HG03039 (cell line): ENCODE data around the gene IGFBP5.

ENCODE experiments used
- ATAC-seq: cut with Tn5 transposase; IDR thresholded peaks from one replicate; pipeline ENCODE4 v1.9.1; 2021; ENCODE audit warnings: mild to moderate bottlenecking, moderate library complexity; ENCODE audit not compliant: unreplicated experiment

Gene IGFBP5

GRCh38 chr2:216715402-216715974 is 20.1 kb upstream of the IGFBP5 start:
- no peak for ATAC-seq

DNA sequence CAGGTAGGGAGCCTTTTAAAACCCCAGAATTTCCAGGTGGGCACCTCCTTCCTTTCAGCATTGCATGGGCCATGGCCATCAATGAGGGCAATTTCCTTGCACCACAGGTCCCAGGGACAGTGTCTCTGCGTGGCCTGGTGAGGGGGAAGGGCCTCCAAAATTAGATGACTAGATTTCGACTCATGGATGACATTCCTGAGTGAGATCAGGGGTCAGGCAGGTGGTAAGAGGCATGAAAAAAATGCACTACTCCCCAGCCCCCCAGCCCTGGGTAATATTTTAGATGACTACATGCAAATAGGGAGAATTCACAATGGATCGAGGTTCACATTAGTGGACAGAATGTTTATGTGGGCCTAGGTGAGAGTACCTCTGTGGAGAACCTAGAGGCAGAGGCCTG is 19.0 kb upstream of the IGFBP5 start:
- ATAC-seq = no peak

DNA sequence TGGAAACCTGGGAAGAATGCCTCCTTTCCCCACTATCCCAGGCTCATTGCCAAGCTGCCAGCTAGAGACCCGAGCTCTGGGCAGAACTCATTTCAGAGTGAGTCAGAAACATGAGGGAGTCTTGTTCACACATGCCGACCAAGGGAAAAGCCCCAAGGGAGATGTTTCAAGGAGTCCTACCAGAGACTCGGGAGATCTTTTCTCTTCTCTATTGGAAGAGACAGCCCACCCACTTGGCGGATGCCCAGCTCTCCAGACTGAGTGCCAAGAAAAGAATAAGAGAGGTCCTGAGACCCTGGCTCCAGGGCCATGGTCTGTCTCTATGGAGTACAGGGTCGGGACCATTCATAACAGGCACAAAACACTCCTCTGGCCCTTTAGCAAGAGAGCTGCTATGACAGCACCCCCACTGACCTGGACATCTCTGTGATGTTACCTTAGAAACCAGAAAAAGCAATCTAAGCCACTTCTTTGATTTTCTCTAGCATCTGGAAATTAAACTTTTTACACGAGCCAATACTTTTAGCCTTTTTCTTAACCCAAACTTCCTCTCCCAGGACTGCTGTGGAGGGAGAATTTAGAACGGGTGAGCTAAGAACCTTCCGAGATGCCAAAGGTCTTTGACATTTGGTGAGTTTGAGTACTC is 18.5 kb upstream of the IGFBP5 start:
- ATAC-seq = no peak

- ATAC-seq = no peak
These were observed 16.0 kb upstream of the IGFBP5 start for GRCh38 chr2:216711348-216711747.

DNA sequence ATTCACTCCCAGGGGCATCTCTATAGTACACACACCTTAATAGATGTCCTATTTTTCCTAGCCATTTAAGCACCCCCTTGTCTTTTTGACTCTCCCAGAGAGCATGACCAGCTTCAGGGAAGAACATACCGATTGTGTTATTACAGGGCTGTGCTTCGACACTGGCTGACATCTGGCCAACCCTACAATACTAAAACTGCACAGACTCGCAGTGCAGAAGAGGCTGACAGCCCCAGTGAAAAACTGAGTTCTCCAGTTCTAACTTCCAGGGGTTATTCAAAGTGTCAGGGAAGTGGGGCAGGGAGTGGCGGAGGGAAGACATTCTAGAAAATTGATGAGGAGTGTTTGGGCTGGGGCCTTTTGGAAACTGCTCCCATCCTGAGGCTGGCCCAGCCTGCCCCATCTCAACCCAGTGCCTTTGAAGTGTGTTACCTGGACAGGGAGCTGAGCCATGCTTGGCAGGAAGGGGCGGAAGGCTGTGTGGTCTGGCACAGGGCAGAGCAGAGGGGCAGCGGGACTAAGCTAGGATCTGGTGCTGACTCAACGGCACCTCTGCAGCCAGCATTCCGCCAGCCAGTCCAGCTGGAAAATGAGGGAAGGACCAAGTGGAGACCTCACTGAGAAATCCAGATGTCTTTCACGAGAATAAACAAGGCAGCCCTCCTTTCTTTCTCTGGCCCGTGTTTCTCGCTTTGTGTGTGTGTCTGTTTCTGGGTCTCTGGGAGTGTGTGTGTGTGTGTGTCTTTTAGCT is 15.4 kb upstream of the IGFBP5 start:
- ATAC-seq = no peak

- ATAC-seq = no peak
These were observed 7.4 kb upstream of the IGFBP5 start for GRCh38 chr2:216702756-216703155.

DNA sequence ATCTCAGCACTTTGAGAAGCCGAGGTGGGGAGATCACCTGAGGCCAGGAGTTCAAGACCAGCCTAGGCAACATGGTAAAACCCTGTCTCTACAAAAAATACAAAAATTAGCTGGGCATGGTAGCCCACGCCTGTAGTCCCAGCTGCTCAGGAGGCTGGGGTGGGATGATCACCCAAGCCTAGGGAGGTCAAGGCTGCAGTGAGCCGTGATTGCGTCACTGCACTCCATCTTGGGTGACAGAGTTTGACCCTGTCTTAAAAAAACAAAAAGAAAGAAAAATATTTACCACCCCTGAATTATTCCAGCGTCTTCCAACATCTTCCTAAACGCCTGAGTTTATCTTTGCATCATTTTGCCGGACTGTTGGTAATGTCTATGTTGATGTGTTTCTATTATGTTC is 6.2 kb upstream of the IGFBP5 start:
- no peak for ATAC-seq

- no peak for ATAC-seq
These were observed 5.4 kb upstream of the IGFBP5 start for GRCh38 chr2:216700781-216701180.

- ATAC-seq = no peak
These were observed 4.8 kb upstream of the IGFBP5 start for GRCh38 chr2:216700088-216700567.

DNA sequence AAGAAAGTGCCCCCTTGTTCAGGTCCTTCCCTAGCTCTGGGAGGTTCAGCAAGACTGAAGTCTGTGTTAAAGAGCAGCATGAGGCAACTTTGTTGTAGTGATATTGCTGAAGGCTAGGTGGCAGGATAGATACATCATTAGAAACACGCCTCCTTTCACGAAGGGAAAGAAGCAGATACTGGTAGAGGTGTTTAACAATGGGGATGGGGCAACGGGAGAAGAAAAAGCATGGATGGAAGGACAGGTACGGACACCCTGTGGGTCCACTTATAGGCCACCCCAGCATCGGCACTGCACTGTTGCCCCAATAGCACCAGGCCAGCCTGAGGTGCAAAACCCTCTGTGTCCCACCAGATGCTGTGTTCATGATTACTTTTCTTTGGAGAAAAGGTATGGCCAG is 3.5 kb upstream of the IGFBP5 start:
- no peak for ATAC-seq

- ATAC-seq = no peak
These were observed 2.9 kb upstream of the IGFBP5 start for GRCh38 chr2:216698293-216698692.

DNA sequence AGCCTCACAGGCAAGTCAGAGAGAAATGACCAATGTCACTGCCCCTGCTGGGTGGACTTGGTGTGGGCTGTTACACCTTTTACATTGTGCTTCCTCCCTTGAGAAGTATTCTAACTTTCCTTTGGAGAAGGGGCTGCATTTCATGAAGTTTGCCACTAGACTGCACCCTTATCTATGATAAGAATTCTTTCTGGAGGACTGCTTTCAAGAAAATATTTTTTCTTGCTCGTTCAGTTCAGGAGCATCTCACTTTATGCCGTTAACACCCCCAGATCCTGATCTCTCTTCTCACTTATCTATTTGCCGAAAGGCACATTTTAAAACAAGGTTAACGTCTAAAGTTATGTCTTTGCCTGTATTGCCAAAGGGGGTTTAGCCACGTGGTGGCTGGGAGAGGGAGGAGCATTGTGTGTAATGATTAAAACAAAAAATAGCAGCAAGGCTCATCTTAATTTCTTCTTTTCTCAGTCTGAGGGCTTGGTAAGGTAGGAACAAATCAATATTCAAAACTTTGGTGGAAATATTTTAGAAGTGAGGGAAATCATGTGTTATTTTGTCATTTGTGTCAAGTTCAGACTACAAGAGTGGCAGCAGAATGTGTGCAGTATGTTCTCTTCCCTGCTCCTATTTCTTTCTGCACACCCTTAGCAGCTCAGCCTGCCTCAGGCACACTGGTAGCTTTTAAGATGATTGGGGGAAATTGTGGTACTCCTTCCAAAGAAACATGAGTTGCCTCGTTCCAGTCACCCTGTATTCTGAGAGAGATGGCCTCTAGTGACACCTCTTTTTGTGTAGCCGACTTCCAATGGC is 1.6 kb upstream of the IGFBP5 start:
- ATAC-seq = no peak

DNA sequence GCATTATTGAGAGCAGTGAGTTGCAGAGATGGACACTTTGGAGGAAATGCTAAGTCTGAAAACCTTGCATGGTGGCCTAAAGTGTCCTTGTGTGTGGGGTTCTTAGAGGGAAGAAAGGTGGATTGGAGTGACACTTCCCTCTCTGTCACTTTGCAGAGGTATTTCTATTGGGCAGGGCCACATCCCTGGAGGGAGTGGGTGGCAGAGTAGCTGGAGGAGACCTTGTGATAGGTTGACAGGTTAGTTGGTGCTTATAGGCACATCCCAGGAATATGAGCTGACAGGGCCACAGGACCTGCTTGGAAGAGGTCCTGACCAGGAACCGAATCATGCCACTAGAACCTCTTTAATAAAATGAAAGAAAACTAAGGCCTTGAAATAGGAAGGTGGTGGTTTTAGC is 972 bp upstream of the IGFBP5 start:
- ATAC-seq = no peak

- ATAC-seq = no peak
These were observed 527 bp downstream of the IGFBP5 start for GRCh38 chr2:216694826-216695217.

DNA sequence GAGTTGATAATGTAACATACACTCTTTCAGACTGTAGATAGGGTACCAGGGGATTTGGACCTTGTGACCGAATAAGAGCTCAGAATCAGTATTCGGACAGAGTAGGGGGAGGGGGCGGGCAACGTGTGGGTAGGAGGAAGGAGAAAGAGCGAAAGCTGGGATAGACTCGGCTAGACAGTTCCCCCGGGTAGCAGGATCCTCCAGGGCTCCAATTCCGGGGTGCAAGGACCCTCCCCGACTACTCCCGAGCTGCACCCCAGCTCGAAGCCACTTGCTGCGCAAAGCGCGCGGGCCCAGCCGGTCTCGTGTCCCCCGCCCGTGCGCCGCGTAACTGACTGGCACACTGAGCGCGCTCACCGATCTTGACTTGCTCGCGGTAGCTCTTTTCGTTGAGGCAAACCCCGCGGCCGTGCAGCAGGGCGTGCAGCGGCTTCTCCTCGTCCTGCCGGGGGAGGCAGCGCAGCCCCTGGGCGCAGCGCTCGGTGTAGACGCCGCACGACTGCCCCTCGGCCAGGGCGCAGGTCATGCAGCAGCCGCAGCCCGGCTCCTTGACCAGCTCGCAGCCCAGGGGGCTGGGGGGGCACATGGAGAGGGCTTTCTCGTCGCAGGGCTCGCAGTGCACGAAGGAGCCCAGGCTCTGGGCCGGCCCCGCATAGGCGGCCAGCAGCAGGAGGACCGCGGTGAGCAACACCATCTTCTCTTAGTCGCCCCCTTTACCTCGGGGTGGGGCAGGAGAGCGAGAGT is 1.1 kb downstream of the IGFBP5 start:
- no peak for ATAC-seq

GRCh38 chr2:216693414-216694080 is 1.8 kb downstream of the IGFBP5 start:
- no peak for ATAC-seq

DNA sequence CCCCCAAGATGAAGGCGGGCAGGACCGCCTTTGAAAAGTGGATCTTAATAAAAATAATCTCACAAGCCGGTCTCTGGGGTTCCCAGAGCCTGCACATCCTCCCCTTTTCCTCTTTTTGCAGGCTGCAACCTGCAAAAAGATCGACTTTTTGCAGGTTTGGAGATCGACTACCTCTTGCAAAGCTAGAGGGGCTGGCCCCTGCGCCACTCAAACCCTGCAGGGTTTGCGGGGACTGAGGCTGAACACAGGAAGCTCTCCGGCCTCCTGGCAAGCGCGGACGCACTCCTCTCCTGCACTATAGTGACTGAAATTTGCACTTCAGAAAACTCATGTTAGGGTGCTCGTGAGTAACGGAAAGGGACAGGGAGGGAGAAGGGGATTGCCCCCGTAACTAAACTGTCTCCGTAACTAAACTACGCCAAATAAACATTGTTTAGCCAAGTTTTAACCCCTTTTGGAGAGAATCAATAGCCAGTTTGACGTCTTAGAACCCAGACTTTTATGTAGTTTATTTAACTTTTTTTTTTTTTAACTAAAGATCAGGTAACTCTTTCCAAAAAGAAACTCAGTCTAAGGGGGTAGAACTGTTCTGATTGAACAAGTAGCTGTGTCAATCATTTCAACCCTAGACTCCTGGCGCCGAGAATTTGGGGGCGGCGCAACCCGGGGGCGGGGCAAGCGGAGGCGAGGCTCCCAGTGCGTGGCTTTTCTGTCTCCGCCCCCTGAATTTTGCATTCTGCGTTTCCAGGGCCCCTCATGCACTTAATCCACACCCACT is 2.5 kb downstream of the IGFBP5 start:
- no peak for ATAC-seq

DNA sequence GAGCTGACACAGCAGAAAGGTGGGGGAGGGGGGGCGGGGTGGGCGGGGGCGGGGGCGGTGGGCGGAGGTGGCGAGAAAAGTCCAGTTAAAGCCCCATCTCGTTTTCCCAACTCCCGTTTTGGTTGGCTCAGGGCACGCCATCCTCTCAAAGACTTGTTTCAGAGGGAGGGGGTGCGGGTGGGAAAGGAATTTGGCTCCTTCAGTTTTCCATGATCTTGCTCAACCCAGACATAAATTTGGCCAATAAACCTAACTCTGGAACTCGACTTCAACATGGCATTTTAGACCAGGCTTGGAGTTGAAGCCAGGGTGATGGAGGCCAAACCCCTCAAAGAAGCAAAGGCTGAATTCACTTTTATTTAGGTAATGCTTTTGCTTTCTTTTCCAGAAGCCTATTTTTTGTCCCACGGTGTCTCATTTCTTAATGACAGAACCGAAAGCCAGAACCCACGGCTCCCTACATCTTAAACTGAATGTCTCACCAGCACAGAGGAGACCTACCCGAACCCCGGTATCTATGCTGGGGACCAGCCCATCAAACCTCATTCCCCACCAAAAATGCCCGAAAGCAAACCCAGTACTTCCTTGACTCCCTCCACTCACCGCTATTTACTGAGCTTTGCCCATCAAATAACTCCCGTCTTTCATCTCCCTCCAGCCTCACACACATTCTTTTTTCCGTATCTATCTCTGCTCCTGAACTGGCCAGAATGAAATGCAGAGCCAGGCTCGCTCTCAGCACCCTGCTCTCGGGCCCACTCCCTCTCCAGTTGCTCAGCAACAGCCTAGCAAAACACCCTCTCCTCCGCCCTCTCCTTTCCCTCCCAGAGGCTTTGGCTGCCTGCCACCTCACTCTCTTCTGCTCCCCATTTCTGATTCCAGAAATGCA is 4.3 kb downstream of the IGFBP5 start:
- ATAC-seq = no peak
